HK-2 (cell line): ENCODE measurements around the gene BEND2.
"Not testable (repeated sequence)": the region's sequence is repeated elsewhere in the genome, so short reads cannot be mapped to it uniquely, and the experiment has no call there.

Experiments used
- DNase-seq: peaks from one replicate; pipeline ENCODE4 v3.0.0-alpha.2; 2018; ENCODE audit not compliant: unreplicated experiment

The BEND2 gene

GRCh38 chrX:18220786-18221185 is at the start of gene BEND2:
Gene BEND2 (minus strand): TSS chrX:18220886. CDS start chrX:18220750, 136 bp downstream.
- DNase-seq: no peak

DNA sequence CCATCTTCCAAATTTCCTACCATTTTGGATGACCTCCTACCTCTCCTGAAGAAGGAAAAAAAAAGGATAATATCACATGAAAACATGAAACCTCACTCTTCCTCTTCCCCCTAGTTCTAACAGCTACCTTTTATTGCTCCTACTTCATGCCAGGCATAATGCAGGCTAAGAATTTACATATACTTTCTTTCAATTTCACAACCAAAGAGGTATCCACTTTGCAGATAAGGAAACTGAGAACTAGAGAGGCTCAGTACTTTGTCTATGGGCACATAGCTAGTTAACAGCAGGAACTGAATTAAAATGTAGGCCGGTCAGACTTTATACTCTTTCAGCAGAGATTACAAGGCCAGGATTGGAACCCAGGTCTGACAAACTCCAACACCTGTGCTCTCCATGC is 34.4 kb upstream of the BEND2 start:
- DNase-seq: no peak

DNA sequence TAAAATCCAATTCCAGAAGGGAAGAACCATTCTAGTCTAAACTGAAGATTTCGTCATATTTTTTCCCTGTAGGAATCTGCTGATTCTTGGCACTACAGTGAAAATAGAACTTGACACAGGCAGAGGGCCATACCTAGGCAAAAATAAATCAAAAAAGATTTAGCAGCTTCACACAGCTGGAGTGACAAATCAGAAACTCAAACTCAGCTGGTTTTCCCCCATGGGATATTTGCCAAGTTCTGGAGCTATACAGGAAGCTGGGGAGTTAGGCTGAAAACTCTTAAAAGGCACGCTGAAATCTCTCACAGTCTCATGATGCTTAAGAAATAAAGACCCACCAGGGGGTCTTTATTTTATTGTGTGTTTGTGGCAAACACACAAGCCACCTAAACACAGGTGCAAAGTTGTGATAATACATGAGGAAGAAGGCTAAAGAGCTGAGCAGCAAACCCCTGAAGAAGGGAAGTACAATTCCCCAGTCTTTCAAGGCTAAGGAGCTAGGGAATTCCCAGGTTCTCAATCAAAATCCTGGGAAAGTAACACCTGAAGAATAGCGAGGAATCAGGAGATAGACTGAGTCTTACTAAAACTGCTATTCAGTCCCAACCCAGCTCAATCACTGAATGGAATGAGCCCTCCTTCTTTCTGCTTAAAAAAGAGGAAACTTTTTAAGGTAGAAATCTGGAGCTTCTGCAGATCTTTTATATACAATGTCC is 32.1 kb upstream of the BEND2 start:
- no peak for DNase-seq

GRCh38 chrX:18229646-18230045 is 9.0 kb upstream of the BEND2 start:
- not testable (repeated sequence) for DNase-seq

GRCh38 chrX:18228069-18228468 is 7.4 kb upstream of the BEND2 start:
- no peak for DNase-seq

GRCh38 chrX:18227458-18227857 is 6.8 kb upstream of the BEND2 start:
- no peak for DNase-seq

GRCh38 chrX:18210470-18210869 is 10.2 kb downstream of the BEND2 start:
- no peak for DNase-seq

- DNase-seq: no peak
Measured at GRCh38 chrX:18206657-18207056, 14.0 kb downstream of the BEND2 start.

GRCh38 chrX:18203631-18204030 is 17.1 kb downstream of the BEND2 start:
- DNase-seq: no peak

DNA sequence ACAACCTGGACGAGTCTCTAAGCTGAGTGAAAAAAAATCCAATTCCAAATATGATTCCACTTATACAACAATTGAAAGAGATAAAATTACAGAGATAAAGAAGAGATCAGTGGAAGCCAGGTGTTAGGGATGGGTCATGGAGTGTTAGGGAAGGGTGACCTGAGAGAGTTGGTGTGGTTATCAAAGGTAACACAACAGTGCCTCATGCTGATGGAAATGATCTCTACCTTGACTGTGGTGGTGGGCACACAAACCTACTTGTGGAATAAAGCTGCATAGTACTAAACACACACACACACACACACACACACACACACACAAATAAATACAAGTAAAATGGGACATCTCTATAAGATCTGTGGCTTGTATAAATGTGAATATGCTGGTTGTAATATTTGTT is 26.0 kb downstream of the BEND2 start:
- no peak for DNase-seq

DNA sequence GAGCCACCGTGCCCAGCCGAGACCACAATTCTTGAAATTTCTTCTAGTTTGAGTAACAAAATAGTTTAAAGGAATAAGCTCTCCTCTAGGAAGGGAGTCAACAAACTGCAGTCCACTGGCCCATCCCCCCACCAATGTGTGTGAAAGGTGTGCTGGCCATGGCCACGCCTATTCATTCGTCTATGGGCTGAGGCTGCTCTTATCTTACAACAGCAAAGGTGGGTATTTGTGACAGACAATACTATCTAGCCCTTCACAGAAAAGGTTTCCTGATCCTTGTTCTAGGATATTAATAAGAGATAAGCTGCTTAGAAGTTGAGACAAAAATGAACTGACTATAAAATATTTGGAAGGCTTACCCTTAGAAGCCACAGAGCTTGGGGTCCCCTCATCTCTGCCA is 41.2 kb downstream of the BEND2 start:
- no peak for DNase-seq

DNA sequence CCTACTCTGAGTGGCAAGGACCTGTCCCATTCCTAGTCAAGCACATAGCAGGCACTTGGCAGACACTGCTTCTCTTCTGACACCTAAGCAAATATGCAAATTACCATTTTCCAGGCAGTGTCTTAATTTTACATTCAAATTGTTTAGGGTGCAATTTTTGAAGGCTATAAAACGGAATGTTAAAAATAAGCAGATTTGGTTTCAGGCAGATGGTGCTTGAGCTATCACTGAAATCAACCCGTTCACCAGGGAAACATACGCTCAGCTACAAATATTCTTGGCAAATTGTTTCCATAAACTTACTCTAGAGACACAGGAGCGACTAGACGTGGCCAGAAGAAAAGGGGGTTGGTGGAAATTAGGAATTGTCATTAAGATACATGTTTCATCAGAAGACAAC is 45.7 kb downstream of the BEND2 start:
- no peak for DNase-seq

GRCh38 chrX:18174209-18174608 is 46.5 kb downstream of the BEND2 start:
- DNase-seq: no peak

- no peak for DNase-seq
Measured at GRCh38 chrX:18173494-18174180, 47.0 kb downstream of the BEND2 start.

GRCh38 chrX:18172970-18173369 is 47.7 kb downstream of the BEND2 start:
- DNase-seq: no peak

DNA sequence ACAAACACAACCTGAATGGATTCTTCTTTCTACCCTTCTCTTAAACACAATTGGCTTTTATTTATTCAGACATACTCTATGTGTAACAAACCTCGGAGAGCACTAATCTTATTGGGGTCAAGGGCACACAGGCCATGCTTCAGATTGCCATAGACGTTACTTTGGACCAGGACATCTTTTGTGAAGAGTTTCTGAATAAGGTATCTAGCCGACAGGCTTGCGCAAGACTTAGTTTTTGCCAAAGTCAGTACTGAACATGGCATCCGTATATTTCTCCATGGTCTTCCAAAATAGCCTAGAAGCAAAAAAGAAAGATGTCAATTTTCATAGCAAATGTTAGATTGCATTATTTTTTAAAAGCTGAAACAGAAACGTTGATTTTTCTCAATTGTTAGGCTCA is 49.8 kb downstream of the BEND2 start:
- DNase-seq: no peak

- DNase-seq: no peak
Measured at GRCh38 chrX:18166068-18166467, 54.6 kb downstream of the BEND2 start.

- no peak for DNase-seq
Measured at GRCh38 chrX:18160369-18160768, 60.3 kb downstream of the BEND2 start.

DNA sequence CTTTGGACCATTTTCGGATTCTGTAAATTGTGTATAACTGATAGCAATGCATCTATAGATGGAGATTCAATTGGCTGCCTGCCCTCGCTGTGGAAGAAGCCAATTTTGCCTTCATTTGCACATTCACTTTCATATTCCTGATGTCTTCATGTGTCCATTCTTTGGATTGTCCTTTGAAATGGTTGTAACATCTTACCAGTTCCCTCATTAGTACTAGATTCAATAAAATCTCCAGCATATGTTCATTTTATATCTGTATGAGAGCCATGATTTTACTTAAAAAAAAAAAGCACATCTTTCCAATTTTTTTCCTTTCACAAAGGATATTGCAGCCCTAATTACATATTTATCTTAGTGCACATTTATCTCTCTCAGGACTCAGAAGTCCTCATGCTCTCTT is 61.7 kb downstream of the BEND2 start:
- no peak for DNase-seq

DNA sequence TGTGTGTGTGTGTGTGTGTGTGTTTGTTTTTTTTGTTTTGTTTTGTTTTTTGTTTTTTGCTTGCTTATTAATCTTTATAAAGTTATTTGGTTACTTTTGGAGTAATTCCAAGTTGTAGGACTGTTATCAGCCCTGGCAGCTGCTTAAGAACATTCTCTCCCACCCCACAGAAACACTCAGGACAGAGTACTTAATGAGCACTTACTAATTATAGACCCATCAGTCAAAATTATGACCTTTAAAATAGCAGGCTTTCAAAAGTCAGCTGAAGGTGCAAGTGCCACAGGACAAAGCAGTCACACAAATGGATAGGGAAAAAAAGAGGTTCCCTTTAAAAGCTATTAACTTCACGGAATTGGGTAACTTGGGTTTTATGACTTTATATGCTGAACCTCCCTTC is 69.0 kb downstream of the BEND2 start:
- no peak for DNase-seq

DNA sequence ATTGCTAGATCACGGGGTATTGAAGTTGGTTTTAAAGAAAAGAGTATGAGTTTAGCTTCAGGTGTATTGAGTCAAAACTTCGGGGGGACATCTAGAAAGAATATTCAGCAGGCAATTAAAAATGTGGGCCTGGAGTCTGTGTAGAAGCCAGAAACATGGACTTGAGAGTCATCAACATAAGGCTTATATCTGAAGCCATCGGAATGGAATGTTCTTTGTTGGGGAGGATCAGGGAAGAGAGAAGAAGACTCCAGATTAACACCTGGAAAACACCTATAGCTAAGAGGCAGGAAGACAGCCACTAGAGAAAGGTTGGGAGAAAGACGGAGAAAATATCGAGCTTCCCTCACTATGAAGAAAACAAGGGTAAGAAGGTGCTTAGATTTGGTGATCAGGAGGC is 69.5 kb downstream of the BEND2 start:
- DNase-seq: no peak

DNA sequence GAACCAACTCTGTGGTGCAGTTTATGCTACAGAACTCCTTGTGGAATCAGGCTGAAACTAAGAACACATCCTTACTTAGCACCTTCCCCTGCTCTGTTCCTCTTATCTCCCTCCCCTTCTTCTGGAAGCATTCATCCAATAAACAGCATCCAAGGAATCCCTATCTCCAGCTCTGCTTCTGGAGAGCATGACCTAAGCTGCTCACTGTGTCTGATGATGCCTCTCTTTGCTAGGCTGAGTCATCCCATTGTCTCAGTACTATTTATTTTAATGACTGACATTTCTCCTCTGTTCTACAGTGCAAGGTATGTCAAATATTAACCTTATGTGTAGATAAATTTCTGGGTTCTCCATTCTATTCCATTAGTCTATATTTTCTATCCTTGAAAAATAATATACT is 71.2 kb downstream of the BEND2 start:
- no peak for DNase-seq

DNA sequence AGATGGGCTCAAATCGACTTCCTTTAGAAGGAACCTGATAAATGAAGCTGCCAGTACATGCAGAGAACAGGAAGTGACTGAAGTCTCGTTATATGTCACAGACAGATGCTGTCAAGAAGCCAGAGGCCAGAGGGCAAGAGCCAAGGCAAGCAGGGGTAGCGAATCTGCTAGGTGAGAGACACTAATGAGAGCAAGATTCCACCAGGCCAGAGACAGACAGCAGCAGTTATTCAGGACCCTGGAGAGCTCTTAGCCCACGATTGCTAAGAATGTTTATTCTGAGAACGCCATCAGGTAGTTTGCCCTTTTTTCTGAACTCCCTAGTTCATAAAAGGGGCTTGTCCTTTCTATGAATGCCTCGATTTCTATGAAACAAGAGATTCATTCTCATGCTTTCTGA is 73.7 kb downstream of the BEND2 start:
- peak; percentile 5 for DNase-seq

DNA sequence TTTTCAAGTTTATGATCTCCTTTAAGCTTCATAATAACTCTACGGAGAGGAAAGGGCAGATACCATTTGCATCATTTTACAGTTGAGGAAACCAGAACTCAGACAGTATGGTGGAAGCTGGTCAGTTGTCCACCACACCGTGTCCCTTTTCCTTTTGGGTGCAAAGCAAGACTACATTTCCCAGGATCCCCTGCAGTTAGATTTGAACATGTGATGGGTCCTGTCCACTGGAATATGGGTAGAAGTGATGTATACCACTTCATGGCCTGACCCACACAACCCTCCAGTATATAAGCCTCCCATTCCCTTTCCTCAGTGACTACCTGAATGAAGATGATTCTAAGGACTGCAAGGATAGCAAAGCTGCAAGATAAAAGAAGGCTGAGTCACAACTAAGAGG is 74.7 kb downstream of the BEND2 start:
- no peak for DNase-seq
